ENCODE results near the gene VASN. TPM values are rescaled to one million over a fixed set of nuclear protein-coding genes. Genes with fewer than 3 reads are reported as not detected.

The VASN gene
- total RNA-seq, 2 donors from 2014 or later: 10.4 to 12.1 TPM

- Histone ChIP-seq H3K4me3 (ENCODE audit: low read length) (no peak overlapping the region), H3K36me3 (ENCODE audit: control insufficient read depth, insufficient read depth, low read length) (peaks cover 8% of the 10 kb centered on the region), H3K4me1 (ENCODE audit: control insufficient read depth, insufficient read depth, low read length) (no peaks in the 10 kb centered on the region), H3K27ac (ENCODE audit: low read depth, low read length) (no peak overlapping the region), H3K9ac (ENCODE audit: extremely low read depth, low read length, poor library complexity, severe bottlenecking) (no peak overlapping the region), H3K27me3 (ENCODE audit: control insufficient read depth, insufficient read depth, low read length, poor library complexity, severe bottlenecking) (no peaks in the 10 kb centered on the region), H3K9me3 (ENCODE audit: control insufficient read depth, low read length) (no peaks in the 10 kb centered on the region)
- no peak for TF ChIP-seq CTCF (conservative IDR thresholded peaks at IDR 0.05)
- H3K9me3 Mint-ChIP-seq: peaks cover 10% of the 10 kb centered on the region
- DNase-seq: no peak
- H3K27me3 Mint-ChIP-seq (ENCODE audit: insufficient read depth): no peaks in the 10 kb centered on the region
- no peaks in the 10 kb centered on the region for H3K4me1 Mint-ChIP-seq
- no peak overlapping the region for H3K27ac Mint-ChIP-seq
- peaks cover 27% of the 10 kb centered on the region for H3K36me3 Mint-ChIP-seq (ENCODE audit: low read depth)
- WGBS, 2 experiments (ENCODE audit: insufficient coverage in 1 of 2, insufficient read length in 1 of 2): 95% methylated on average over 12 to 14 of the region's 14 CpGs
- no peak overlapping the region for H3K4me3 Mint-ChIP-seq
Observed at GRCh38 chr16:4345836-4346781, 25.5 kb upstream of the VASN start.

GRCh38 chr16:4347010-4347409, 24.6 kb upstream of the VASN start:
- Mint-ChIP-seq H3K27ac (peak overlapping the region; percentile 35), H3K4me3 (no peak overlapping the region)

More at GRCh38 chr16:4347010-4347409, 24.6 kb upstream of the VASN start:
- Mint-ChIP-seq H3K9me3 (peaks cover 10% of the 10 kb centered on the region), H3K27me3 (ENCODE audit: insufficient read depth) (no peaks in the 10 kb centered on the region), H3K36me3 (ENCODE audit: low read depth) (peaks cover 27% of the 10 kb centered on the region), H3K4me1 (peaks cover 2% of the 10 kb centered on the region)
- peaks cover 8% of the 10 kb centered on the region for H3K36me3 ChIP-seq (ENCODE audit: control insufficient read depth, insufficient read depth, low read length)
- WGBS, 2 experiments (ENCODE audit: insufficient coverage in 1 of 2, insufficient read length in 1 of 2): 92 to 94% methylated on average over 8 of the region's 8 CpGs
- H3K27ac ChIP-seq (ENCODE audit: low read depth, low read length): no peak overlapping the region
- H3K4me1 ChIP-seq (ENCODE audit: control insufficient read depth, insufficient read depth, low read length): no peaks in the 10 kb centered on the region
- no peak overlapping the region for H3K4me3 ChIP-seq (ENCODE audit: low read length)
- no peaks in the 10 kb centered on the region for H3K9me3 ChIP-seq (ENCODE audit: control insufficient read depth, low read length)
- H3K9ac ChIP-seq (ENCODE audit: extremely low read depth, low read length, poor library complexity, severe bottlenecking): no peak overlapping the region
- no peaks in the 10 kb centered on the region for H3K27me3 ChIP-seq (ENCODE audit: control insufficient read depth, insufficient read depth, low read length, poor library complexity, severe bottlenecking)
- no peak for TF ChIP-seq CTCF (conservative IDR thresholded peaks at IDR 0.05)
- DNase-seq: no peak
